Measurements from ENCODE around the gene CD40. TPM values are rescaled to one million over a fixed set of nuclear protein-coding genes. Genes with fewer than 3 reads are reported as not detected.

Gene CD40
- total and polyA plus RNA-seq, 10 of the 15 experiments (the other 5 are each of a cell fraction or from before 2014, with no cell fraction given) = 40.8 to 193 (median 89.5) TPM

- intact Hi-C loops (cut with micrococcal nuclease; ENCODE audit: unreplicated experiment) = no loop called here
- ChIA-PET RAD21 (ENCODE audit: unreplicated experiment) (no interaction called here), SMC1A (ENCODE audit: uncharacterized antibody, unreplicated experiment) (interaction anchor here (0.7 kb wide), 1 partner anchor 22 kb away, joined by 3 read pairs; no protein-coding TSS in a partner anchor), POLR2A (no interaction called here), CTCF (interaction anchor here (1.0 to 1.8 kb wide), 2 partner anchors 9 to 38 kb away, joined by 4 to 5 read pairs; no protein-coding TSS in a partner anchor)
- Histone ChIP-seq H3K36me3 (ENCODE audit: control insufficient read depth in 2 of 2, insufficient read depth in 2 of 2, low read length in 1 of 2) (no peaks in the 10 kb centered on the region), H3K79me2 (ENCODE audit: control insufficient read depth, insufficient read depth, low read length) (no peaks in the 10 kb centered on the region), H3K27me3 (replicated peaks in 1 of 2; ENCODE audit: control insufficient read depth in 2 of 2, insufficient read depth in 2 of 2, low read length in 1 of 2) (peaks cover 5 to 14% of the 10 kb centered on the region in 2 experiments; a peak in 3 of 4 replicates), H3K9me3 (replicated peaks; ENCODE audit: control insufficient read depth, insufficient read depth, low read length) (peaks cover 2% of the 10 kb centered on the region; the same call in 1 of the 3 replicates), H3K27ac (ENCODE audit: control insufficient read depth, insufficient read depth) (no peak overlapping the region), H3K9ac (ENCODE audit: control insufficient read depth, insufficient read depth, low read length) (no peak overlapping the region), H2AFZ (ENCODE audit: control insufficient read depth, low read depth, low read length) (no peak overlapping the region), H3K4me1 (ENCODE audit: control insufficient read depth, insufficient read depth, low read length) (no peaks in the 10 kb centered on the region), H3K4me2 (ENCODE audit: control insufficient read depth, insufficient read depth) (no peak overlapping the region), H4K20me1 (ENCODE audit: control insufficient read depth, insufficient read depth) (no peaks in the 10 kb centered on the region; the same call in 1 of the 2 replicates), H3K4me3 (no peak overlapping the region)
- DNase-seq (ENCODE audit: low read depth, low spot score) (no peak), FAIRE-seq (no peak), ATAC-seq (no peak)
- BruUV-seq (replicated peaks) = no TSS peak
- 5% methylated on average over 2 of the region's 2 CpGs for WGBS (ENCODE audit: insufficient coverage, insufficient replicate concordance, low lambda C conversion rate, missing lambda C conversion rate)
- in situ Hi-C loops (cut with MboI) = no loop called here
- TF ChIP-seq JUND (IDR thresholded peaks at IDR 0.05; ENCODE audit: low read depth, low read length) (no peak), TBL1XR1 (IDR thresholded peaks at IDR 0.05; ENCODE audit: low read depth, low read length) (no peak), NFYB (IDR thresholded peaks at IDR 0.05; ENCODE audit: insufficient read depth, low read depth, low read length) (no peak), ZSCAN29 (IDR thresholded peaks at IDR 0.05) (no peak), POU2F2 (IDR thresholded peaks at IDR 0.05; ENCODE audit: borderline replicate concordance, low read depth, low read length) (no peak), MTA2 (IDR thresholded peaks at IDR 0.05; ENCODE audit: low read depth) (no peak)
These were observed 53.4 kb downstream of the CD40 start for GRCh38 chr20:46171476-46171875.

- intact Hi-C loops (cut with micrococcal nuclease; ENCODE audit: unreplicated experiment) = no loop called here
- Histone ChIP-seq H3K4me1 (ENCODE audit: control insufficient read depth, insufficient read depth, low read length) (no peaks in the 10 kb centered on the region), H3K27me3 (replicated peaks in 1 of 2; ENCODE audit: control insufficient read depth in 2 of 2, insufficient read depth in 2 of 2, low read length in 1 of 2) (peaks cover 5 to 14% of the 10 kb centered on the region in 2 experiments; a peak in 3 of 4 replicates), H4K20me1 (ENCODE audit: control insufficient read depth, insufficient read depth) (no peaks in the 10 kb centered on the region; the same call in 1 of the 2 replicates), H3K79me2 (ENCODE audit: control insufficient read depth, insufficient read depth, low read length) (no peaks in the 10 kb centered on the region), H3K9ac (ENCODE audit: control insufficient read depth, insufficient read depth, low read length) (no peak overlapping the region), H3K4me2 (ENCODE audit: control insufficient read depth, insufficient read depth) (no peak overlapping the region), H3K27ac (ENCODE audit: control insufficient read depth, insufficient read depth) (no peak overlapping the region), H2AFZ (ENCODE audit: control insufficient read depth, low read depth, low read length) (no peak overlapping the region), H3K9me3 (replicated peaks; ENCODE audit: control insufficient read depth, insufficient read depth, low read length) (peaks cover 2% of the 10 kb centered on the region; the same call in 1 of the 3 replicates), H3K36me3 (ENCODE audit: control insufficient read depth in 2 of 2, insufficient read depth in 2 of 2, low read length in 1 of 2) (no peaks in the 10 kb centered on the region), H3K4me3 (no peak overlapping the region)
- SMC1A ChIA-PET (ENCODE audit: uncharacterized antibody, unreplicated experiment) = interaction anchor here (0.7 kb wide), 1 partner anchor 51 kb away, joined by 3 read pairs; no protein-coding TSS in a partner anchor
- ATAC-seq = no peak
- no peak for DNase-seq (ENCODE audit: low read depth, low spot score)
- TF ChIP-seq ETV6 (conservative IDR thresholded peaks at IDR 0.05 in 1 of 2, IDR thresholded peaks at IDR 0.05 in 1 of 2; ENCODE audit: borderline replicate concordance in 1 of 2, low read depth in 1 of 2) = no peak
- no peak for TF ChIP-seq MYC (IDR thresholded peaks at IDR 0.05; ENCODE audit: insufficient read depth, insufficient read length, insufficient replicate concordance, low read length, severe bottlenecking)
- no peak for TF ChIP-seq ZNF207 (IDR thresholded peaks at IDR 0.05; ENCODE audit: borderline replicate concordance)
- no peak for TF ChIP-seq KLF5 (IDR thresholded peaks at IDR 0.05; ENCODE audit: partially characterized antibody)
- TF ChIP-seq HDAC2 (IDR thresholded peaks at IDR 0.05) = no peak
- no peak for TF ChIP-seq REST (IDR thresholded peaks at IDR 0.05; ENCODE audit: low read depth, low read length)
- TF ChIP-seq LARP7 (IDR thresholded peaks at IDR 0.05) = no peak
- in situ Hi-C loops (cut with MboI) = no loop called here
- FAIRE-seq = no peak
- WGBS (ENCODE audit: insufficient coverage, insufficient replicate concordance, low lambda C conversion rate, missing lambda C conversion rate) = 35% methylated on average over 5 of the region's 5 CpGs
- CTCF ChIA-PET = interaction anchor here (0.6 to 2.1 kb wide), 8 partner anchors 10 to 185 kb away, joined by 3 to 9 read pairs (median 4); no protein-coding TSS in a partner anchor
- no TSS peak for BruUV-seq (replicated peaks)
- RAD21 ChIA-PET (ENCODE audit: unreplicated experiment) = interaction anchor here (1.3 kb wide), 1 partner anchor 64 kb away, joined by 4 read pairs; no protein-coding TSS in a partner anchor
- POLR2A ChIA-PET = no interaction called here
These were observed 53.8 kb downstream of the CD40 start for GRCh38 chr20:46171909-46172308.

All from GM12878 (cell line).